ENCODE measurements around the gene TTF2. TPM values are rescaled to one million over a fixed set of nuclear protein-coding genes. Genes with fewer than 3 reads are reported as not detected.

Gene TTF2
- total RNA-seq, 4 donors from 2014 or later: 8.2 to 56.4 (median 17.0) TPM

- H3K36me3 ChIP-seq: no peaks in the 10 kb centered on the region
- DNase-seq: no peak
- H3K9me3 ChIP-seq: no peaks in the 10 kb centered on the region
- intact Hi-C loops (cut with DNase I; ENCODE audit: low total_unique reads): no loop called here
- H3K4me3 ChIP-seq: no peak overlapping the region
- no peaks in the 10 kb centered on the region for H3K27me3 ChIP-seq
- TF ChIP-seq POLR2A (IDR thresholded peaks at IDR 0.05): no peak
- TF ChIP-seq, protein P1, sequence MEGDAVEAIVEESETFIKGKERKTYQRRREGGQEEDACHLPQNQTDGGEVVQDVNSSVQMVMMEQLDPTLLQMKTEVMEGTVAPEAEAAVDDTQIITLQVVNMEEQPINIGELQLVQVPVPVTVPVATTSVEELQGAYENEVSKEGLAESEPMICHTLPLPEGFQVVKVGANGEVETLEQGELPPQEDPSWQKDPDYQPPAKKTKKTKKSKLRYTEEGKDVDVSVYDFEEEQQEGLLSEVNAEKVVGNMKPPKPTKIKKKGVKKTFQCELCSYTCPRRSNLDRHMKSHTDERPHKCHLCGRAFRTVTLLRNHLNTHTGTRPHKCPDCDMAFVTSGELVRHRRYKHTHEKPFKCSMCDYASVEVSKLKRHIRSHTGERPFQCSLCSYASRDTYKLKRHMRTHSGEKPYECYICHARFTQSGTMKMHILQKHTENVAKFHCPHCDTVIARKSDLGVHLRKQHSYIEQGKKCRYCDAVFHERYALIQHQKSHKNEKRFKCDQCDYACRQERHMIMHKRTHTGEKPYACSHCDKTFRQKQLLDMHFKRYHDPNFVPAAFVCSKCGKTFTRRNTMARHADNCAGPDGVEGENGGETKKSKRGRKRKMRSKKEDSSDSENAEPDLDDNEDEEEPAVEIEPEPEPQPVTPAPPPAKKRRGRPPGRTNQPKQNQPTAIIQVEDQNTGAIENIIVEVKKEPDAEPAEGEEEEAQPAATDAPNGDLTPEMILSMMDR (IDR thresholded peaks at IDR 0.05): no peak
- no peaks in the 10 kb centered on the region for H3K4me1 ChIP-seq
- no peak overlapping the region for H3K27ac ChIP-seq
Observed at GRCh38 chr1:117107364-117107763, 47.2 kb downstream of the TTF2 start.

DNA sequence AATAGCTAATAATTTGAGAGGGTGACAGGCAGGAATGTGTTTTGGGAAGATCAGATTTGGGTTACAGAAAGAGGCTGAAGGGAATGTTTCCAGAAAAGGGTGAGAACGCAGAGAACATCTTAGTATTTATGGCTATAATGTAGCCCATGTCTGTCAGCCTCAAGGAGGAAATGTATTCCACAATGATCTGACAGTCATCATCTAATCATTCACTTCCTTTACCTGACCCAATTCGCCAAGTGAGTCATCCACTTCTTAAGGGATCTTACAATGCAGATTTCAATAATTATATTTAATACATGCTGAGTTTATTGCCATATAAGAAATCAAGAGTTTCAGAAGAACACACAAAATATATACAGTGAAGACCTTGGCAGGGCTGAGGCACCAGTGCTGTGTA is 50.6 kb downstream of the TTF2 start:
- H3K4me3 ChIP-seq: no peak overlapping the region
- H3K9me3 ChIP-seq: no peaks in the 10 kb centered on the region
- no peak for DNase-seq
- TF ChIP-seq, protein P1 (IDR thresholded peaks at IDR 0.05): no peak
- no peak for TF ChIP-seq POLR2A (IDR thresholded peaks at IDR 0.05)
- H3K4me1 ChIP-seq: no peaks in the 10 kb centered on the region
- intact Hi-C loops (cut with DNase I; ENCODE audit: low total_unique reads): no loop called here
- H3K27ac ChIP-seq: no peak overlapping the region
- no peaks in the 10 kb centered on the region for H3K27me3 ChIP-seq
- H3K36me3 ChIP-seq: no peaks in the 10 kb centered on the region

DNA sequence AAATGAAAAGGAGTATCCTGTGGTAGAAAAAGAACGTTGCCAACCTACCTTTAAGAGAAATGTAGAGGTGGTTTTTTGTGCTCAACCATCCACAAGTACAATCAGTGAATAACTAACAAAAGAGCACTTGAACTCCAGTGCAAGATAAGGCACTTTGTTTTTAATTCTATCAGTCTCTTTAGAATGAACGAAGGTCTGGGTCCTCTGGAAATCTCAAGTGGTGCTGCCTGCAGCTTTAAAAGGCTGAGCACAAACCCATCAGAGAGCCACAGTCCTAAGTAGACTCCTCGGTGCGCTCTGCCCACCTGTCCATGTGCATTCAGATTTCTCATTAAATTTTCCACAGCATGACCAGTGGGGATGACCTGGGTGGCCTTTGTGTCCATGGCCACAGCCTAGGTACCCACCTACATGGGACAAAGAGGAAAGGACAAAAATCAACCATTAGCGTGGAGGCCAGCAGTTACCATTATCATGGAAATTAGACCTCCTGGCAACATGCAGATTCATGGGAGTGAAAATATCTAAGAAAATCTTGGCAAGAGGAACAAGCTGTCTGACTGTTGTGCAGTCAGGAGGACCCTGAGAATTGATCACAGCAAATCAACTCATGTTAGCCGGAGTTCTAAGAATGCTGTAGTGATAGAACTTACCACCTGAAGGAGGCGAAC is 52.1 kb downstream of the TTF2 start:
- DNase-seq: no peak
- intact Hi-C loops (cut with DNase I; ENCODE audit: low total_unique reads): no loop called here
- no peak overlapping the region for H3K27ac ChIP-seq
- TF ChIP-seq, protein P1 (IDR thresholded peaks at IDR 0.05): no peak
- TF ChIP-seq POLR2A (IDR thresholded peaks at IDR 0.05): no peak
- no peaks in the 10 kb centered on the region for H3K27me3 ChIP-seq
- H3K4me1 ChIP-seq: no peaks in the 10 kb centered on the region
- H3K9me3 ChIP-seq: no peaks in the 10 kb centered on the region
- no peaks in the 10 kb centered on the region for H3K36me3 ChIP-seq
- H3K4me3 ChIP-seq: no peak overlapping the region

DNA sequence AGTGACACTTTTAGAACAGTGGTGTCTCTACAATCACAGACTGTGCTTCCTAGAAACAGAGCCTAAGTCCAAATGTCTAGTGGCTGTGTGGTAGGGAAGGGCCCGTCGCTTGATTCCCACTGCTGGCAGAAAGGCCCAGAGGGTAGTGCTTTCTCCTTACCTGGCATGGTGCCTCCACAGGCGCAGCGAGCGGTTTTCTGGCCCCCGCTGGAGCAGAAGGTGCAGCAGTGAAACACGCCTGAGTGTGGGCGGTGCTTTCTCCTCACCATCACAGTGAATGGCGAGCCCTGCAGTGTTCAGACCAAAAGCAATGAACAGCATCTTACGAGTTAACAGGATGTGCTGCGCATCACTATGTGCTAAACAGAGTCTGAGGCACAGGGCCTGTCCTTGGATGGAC is 53.1 kb downstream of the TTF2 start:
- TF ChIP-seq, protein P1 (IDR thresholded peaks at IDR 0.05): no peak
- TF ChIP-seq POLR2A (IDR thresholded peaks at IDR 0.05): no peak
- Histone ChIP-seq H3K4me1 (no peaks in the 10 kb centered on the region), H3K4me3 (no peak overlapping the region), H3K27ac (no peak overlapping the region), H3K9me3 (no peaks in the 10 kb centered on the region), H3K36me3 (no peaks in the 10 kb centered on the region), H3K27me3 (no peaks in the 10 kb centered on the region)
- intact Hi-C loops (cut with DNase I; ENCODE audit: low total_unique reads): no loop called here
- DNase-seq: no peak

GRCh38 chr1:117114877-117115276 is 54.8 kb downstream of the TTF2 start:
- TF ChIP-seq, protein P1 (IDR thresholded peaks at IDR 0.05): no peak
- no peak for TF ChIP-seq POLR2A (IDR thresholded peaks at IDR 0.05)
- Histone ChIP-seq H3K4me3 (no peak overlapping the region), H3K27me3 (no peaks in the 10 kb centered on the region), H3K4me1 (no peaks in the 10 kb centered on the region), H3K27ac (no peak overlapping the region), H3K9me3 (no peaks in the 10 kb centered on the region), H3K36me3 (no peaks in the 10 kb centered on the region)
- no peak for DNase-seq
- intact Hi-C loops (cut with DNase I; ENCODE audit: low total_unique reads): no loop called here

All from uterus (tissue), 4 donors.